GM19099 (cell line): ENCODE measurements around the gene RIMS4.

Experiments
- POLR2A ChIP-seq: IDR thresholded peaks from 3 replicates; pipeline ENCODE4 v1.6.1; 2011; ENCODE audit warnings: low read depth; ENCODE audit not compliant: insufficient read length; ENCODE audit errors: extremely low read depth

The RIMS4 gene

GRCh38 chr20:44716309-44717106, 93.8 kb downstream of the RIMS4 start:
- no peak for TF ChIP-seq POLR2A

GRCh38 chr20:44715499-44716308, 94.6 kb downstream of the RIMS4 start:
- TF ChIP-seq POLR2A, result no peak

DNA sequence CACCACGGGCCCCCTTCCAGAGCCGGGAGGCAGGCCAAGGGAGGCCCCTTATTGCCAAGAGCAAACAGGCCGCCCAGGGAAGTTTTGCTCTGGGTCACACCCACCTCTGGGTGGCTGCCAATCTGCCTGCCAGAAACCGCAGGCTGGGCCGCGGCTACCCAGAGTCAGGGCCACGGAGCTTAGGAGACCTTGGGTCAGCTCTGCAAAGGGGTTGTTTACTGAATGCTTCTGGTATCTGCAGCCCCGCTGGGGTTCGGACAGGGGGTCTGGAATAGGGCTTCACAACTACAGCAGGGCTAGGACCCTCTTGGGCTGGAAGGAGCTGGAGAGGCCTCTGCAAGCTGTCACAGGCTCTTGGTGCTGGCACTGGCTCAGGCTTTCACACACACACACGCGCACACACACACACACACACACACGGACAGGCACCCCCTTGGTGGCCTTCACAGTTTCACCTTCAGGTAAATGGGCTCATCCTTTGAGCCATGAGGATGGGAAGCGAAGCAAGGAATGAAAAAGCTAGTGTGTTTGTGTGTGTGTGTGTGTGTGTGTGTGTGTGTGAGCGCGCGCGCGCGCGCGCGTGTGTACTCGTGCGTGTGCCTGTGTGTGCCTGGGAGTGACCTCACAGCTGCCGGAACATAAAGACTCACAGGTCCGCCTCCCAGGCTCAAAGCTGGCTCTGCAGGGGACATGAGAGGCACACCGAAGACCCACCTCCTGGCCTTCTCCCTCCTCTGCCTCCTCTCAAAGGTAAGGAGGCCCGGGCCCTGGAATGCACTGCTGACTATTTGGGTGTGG, 95.4 kb downstream of the RIMS4 start, which contains the start of gene CCN5:
Gene CCN5, plus strand, starts transcription at position 669 of the 798 bp plus-strand sequence. Its CDS starts 22 bp downstream, at position 691.
- no peak for TF ChIP-seq POLR2A

DNA sequence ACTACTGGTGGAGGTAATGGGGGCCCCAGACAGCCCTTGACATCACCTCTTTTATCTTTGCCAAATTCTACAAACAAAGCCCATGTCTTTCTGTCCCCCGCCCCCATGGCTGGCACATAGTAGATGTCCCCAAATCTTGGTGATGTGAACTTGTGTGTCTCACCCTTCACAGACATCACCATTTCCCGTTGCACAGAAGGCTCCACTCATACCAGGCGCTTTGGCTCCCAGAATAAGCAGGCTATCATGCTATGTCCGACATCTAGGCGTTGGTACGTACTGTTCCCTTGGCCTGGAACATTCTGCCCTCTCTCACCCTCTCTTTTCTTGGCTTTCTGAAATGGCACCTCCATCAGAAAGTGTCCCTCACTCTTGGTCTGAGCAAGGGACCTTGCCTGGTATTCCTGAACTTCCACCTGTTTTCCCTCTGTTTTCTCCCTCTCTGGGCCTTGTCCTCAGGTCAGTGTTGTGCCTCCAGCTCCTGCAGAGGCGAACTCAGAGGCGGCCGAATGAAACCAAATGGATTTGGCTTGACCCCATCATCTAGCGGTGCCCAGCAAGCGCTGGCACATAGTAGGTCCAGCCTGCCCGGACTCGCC, 96.1 kb downstream of the RIMS4 start:
- no peak for TF ChIP-seq POLR2A

- no peak for TF ChIP-seq POLR2A
Measured at GRCh38 chr20:44711237-44711636, 99.1 kb downstream of the RIMS4 start.

- no peak for TF ChIP-seq POLR2A
Measured at GRCh38 chr20:44709797-44710196, 100.5 kb downstream of the RIMS4 start.

DNA sequence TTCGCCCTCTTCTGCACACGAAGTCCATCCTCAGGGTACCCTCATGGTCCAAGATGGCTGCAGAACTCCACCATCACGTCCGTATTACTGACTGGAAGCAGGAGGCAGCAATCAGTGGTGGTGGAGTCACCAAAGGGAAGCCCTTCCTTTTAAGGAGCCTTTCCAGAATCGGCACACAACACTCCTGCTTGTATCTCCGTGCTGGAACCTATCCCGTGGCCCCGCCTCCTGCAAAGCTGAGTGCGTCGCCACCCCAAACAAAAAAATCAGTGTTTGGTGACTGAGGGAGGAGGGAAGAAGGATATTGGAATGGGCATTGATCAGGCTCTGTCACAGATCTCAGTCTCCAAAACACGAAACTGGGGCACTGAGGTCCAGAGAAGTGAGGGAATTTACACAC, 101.0 kb downstream of the RIMS4 start:
- no peak for TF ChIP-seq POLR2A

DNA sequence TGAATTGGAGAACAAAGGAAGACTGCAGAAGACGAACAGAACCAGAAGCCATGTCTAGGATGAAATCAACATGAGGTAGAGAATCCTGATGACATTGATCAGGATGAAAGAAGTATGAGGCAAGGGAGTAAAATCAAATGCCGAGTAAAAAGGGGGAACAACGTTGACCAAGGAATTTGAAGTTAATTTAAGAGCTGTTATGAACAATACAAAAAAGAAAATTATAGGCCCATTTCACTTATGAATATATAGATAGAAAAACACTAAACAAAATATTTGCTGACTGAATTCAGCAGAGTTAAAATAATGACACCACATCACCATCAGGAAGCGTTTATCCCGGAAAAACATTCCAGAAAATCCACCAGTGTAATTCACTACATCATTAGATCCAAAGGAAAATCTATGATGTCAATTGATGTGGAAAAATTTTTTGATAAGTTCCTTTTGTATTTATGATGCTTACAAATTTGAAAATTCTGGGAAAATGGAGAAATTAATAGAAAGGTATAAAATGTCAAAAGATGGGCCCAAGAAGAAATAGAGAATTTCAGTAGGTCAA, 103.2 kb downstream of the RIMS4 start:
- no peak for TF ChIP-seq POLR2A

DNA sequence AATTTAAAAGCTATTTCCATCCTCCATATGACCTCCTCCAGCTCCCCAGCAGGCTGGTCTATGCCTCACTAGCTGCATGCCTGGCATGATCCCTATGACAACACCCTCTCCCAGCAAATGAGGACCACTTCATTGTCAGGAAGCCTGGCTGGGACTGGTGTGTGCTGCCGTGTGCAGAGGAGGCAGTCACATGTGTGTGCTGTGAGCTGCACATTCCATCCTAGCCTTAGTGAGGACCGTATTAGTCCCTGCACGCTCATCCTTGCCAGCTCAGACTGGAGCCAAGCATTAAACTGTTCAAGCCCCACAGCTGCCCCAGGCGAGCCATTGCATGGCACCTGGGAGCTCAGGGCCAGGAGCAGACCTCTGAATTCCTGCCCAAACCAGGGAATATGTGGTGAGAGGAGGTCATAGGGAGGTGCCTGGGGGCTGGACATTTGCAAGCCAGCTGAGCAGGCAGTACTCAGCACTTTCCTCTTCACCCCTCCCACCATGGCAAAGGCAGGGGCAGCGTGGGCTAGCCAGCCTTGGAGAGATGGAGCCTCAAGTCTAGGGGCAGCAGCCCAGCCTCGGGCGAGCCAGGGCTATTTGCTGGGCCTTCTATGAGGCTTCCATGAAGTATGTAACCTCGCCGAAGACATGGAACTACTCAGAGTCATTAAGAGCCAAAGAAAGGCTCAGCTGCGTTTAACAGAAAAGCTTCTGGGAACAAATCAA, 103.9 kb downstream of the RIMS4 start:
- no peak for TF ChIP-seq POLR2A

DNA sequence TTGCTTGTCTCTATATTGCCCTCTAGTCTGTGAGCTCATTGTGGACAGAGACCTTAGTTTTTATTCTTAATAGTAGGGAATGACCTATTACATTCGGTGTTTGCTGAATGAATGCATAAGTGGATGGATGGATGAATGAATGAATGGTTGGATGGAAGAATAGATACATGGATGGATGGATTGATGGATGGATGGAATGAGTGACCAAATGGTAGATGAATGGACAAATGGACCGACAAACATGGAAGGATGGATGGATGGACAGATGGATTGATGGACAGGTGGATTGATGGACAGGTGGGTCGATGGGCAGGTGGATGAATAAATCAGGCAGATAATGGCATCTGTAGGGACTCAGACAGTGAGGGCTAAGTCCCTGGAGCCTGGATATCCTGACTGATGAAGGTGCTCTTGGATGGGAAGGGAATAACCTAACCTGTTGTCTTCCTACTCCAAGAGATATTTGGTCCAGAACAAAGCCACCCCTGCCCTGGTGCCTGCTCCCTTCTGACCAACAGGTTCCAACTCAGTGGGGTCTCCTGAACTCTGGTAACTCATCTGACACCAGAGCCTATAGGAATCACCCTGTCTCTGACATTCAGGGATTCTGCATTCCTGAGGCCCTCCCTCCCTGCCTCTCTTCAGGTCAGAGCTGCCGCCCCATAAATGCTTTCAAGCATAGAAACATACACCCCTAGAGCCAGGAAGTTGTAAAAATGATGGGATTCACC, 104.8 kb downstream of the RIMS4 start:
- no peak for TF ChIP-seq POLR2A

DNA sequence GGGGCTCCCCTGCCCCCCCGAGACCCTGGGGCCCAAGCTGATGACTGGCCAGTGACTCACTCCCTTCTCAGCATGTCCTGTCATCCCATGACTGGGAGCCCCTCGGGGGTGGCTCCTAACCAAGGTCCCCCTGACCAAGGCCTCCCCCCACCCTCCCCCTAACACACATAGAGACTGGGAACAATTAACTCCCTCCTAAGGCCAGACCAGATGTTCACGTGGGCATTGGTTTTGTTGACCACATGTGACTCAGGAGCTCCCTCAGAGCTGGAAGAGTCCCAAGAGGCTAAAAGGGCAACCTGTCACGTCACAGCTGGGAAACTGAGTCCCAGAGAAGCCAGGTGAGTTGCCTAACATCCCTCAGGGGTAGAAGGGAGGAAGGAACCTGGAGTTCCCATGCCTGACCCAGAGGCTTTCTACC, 105.8 kb downstream of the RIMS4 start:
- no peak for TF ChIP-seq POLR2A

DNA sequence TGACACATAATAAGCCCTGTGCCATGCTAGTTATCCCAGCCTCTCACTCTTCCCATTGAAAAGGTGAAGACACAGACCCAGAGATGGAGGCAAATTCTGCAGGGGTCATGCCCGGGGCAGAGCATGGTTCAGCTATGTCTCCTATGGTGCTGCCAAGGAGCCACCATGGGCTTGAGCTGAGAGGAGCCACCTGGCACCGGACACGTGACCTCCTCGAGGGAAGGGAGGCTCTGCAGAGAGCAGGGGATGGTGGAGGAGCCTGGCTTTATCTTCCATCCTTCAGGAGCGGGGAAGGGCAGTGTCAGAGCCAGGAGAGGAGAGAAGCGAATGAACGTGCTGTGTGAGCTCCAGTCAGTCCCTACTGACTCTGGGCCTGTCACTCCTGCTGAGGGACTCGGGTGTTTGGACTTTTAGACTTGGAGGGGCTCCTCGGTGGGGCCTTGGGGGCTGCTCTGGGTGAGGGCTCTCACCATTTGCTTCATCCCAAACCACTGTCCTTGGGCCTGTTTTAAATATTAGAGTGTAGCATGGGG, 106.3 kb downstream of the RIMS4 start:
- no peak for TF ChIP-seq POLR2A
